Adrenal gland (tissue), 5 donors: ENCODE results near the gene TLE2.

Experiments
- CTCF ChIP-seq, 6 experiments: fragments of 450-650 bp in 4 of 6; fragments of 200-600 bp in 2 of 6; sonication (generic) in 1 of 6; IDR thresholded peaks; 1 replicate in 5 of 6; 2 replicates in 1 of 6; pipeline versions ENCODE4 v1.5.1 to v1.8.0; 2016 to 2021; ENCODE audit warnings: antibody characterized with exemption in 6 of 6, mild to moderate bottlenecking in 2 of 6, moderate library complexity in 1 of 6
- POLR2A ChIP-seq, 2 donors: fragments of 450-650 bp; IDR thresholded peaks; one replicate each; pipeline ENCODE4 v1.6.1; 2017; ENCODE audit warnings: antibody characterized with exemption in 2 of 2, mild to moderate bottlenecking in 2 of 2, moderate library complexity in 1 of 2
- donor health status: DM: no; HTN: no; CAD: no.

GRCh38 chr19:3054972-3055740 lies 26.1 kb upstream of the TLE2 start:
- no peak for TF ChIP-seq CTCF (IDR thresholded peaks at IDR 0.05)
- TF ChIP-seq POLR2A (IDR thresholded peaks at IDR 0.05), result no peak
